Measurements from ENCODE around the gene FRMD1.

DNA sequence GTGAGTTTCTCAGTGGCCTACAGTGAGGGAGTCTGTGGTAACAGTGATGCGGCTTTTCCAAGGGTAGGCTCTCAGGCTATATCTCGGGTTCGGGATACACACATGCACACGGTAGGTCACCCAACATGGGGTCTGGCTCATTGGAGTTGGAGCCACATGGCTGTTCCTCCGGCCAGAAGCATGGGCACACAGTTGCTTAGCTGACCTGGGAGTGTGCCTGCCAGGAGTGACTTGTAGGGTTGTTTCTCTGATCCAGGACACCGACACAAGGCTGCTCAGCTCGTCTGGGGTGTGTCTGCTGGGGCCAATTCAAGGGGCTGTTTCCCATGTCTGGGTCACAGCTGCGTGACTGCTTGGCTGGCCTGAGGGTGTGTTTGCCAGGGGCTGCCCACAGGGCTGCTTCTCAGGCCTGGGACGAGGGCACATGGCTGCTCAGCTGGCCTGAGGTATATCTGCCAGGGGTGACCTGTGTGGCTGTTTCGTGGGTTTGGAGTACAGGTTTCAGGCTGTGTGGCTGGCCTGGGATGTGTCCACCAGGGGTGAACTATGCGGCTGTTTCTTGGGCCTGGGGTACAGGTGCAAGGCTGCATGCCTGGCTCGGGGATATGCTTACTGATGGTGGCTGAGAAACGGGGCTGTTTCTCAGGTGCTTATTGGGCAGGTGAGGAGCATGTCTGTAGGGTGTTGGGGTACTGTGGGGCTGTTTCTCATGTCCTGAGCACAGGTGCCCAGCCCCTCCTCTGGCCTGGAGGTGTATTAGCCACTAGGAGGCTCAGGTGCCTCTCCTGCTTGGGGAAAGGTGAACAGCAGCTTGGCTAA lies 66.4 kb downstream of the FRMD1 start:
- TF ChIP-seq, protein P1, sequence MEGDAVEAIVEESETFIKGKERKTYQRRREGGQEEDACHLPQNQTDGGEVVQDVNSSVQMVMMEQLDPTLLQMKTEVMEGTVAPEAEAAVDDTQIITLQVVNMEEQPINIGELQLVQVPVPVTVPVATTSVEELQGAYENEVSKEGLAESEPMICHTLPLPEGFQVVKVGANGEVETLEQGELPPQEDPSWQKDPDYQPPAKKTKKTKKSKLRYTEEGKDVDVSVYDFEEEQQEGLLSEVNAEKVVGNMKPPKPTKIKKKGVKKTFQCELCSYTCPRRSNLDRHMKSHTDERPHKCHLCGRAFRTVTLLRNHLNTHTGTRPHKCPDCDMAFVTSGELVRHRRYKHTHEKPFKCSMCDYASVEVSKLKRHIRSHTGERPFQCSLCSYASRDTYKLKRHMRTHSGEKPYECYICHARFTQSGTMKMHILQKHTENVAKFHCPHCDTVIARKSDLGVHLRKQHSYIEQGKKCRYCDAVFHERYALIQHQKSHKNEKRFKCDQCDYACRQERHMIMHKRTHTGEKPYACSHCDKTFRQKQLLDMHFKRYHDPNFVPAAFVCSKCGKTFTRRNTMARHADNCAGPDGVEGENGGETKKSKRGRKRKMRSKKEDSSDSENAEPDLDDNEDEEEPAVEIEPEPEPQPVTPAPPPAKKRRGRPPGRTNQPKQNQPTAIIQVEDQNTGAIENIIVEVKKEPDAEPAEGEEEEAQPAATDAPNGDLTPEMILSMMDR (conservative IDR thresholded peaks at IDR 0.05 in 1 of 2, IDR thresholded peaks at IDR 0.05 in 1 of 2; ENCODE audit: extremely low read depth in 1 of 2, insufficient read depth in 1 of 2, low read depth in 1 of 2, low read length in 2 of 2): no peak
- no peak for TF ChIP-seq EZH2 (IDR thresholded peaks at IDR 0.05; ENCODE audit: borderline replicate concordance, low read length)

All from mammary epithelial cell (primary cell).